Activated CD4-positive, alpha-beta T cell treated with anti-CD3 and anti-CD28 coated beads for 36 hours (primary cell): ENCODE results near the gene ST6GALNAC1. TPM values are rescaled to one million over a fixed set of nuclear protein-coding genes. Genes with fewer than 3 reads are reported as not detected.

ENCODE experiments used
- ATAC-seq: fragments of 200-7000 bp; cut with Tn5 transposase; one replicate; pipeline ENCODE4 v1.10.0; 2021; ENCODE audit warnings: mild to moderate bottlenecking, moderate library complexity
- CTCF ChIA-PET: fragments of 350-600 bp; sonication (Branson Sonifier 250); formaldehyde crosslinking; loops from one replicate; lab custom pipeline; 2021; ENCODE audit warnings: antibody characterized with exemption; lab: Charles Lee
- POLR2A ChIA-PET: fragments of 350-600 bp; sonication (Branson Sonifier 250); formaldehyde crosslinking; loops from one replicate; lab custom pipeline; 2021; ENCODE audit warnings: antibody characterized with exemption, inconsistent platforms; lab: Charles Lee
- DNase-seq: peaks from one replicate; pipeline ENCODE4 v3.0.0-alpha.2; 2020
- H3K27ac Mint-ChIP-seq: one replicate; pipeline ENCODE4 v1.8.0; 2021; ENCODE audit warnings: mixed read lengths
- H3K27me3 Mint-ChIP-seq: one replicate; pipeline ENCODE4 v1.8.0; 2021; ENCODE audit warnings: mixed read lengths
- H3K36me3 Mint-ChIP-seq: one replicate; pipeline ENCODE4 v1.8.0; 2021; ENCODE audit warnings: low read depth, mixed read lengths
- H3K4me1 Mint-ChIP-seq: one replicate; pipeline ENCODE4 v1.8.0; 2021; ENCODE audit warnings: mixed read lengths
- H3K4me3 Mint-ChIP-seq: one replicate; pipeline ENCODE4 v1.8.0; 2021; ENCODE audit warnings: mild to moderate bottlenecking, moderate library complexity, mixed read lengths
- H3K9me3 Mint-ChIP-seq: one replicate; pipeline ENCODE4 v1.8.0; 2021; ENCODE audit warnings: low read depth, mixed read lengths
- intact Hi-C, 2 experiments: fragments of 100-400 bp; cut with DNase I in 1 of 2; cut with micrococcal nuclease in 1 of 2; formaldehyde crosslinking; loops; one replicate each; pipeline versions ENCODE4 v1.14.2 to v1.15.1; 2022 to 2024; cut with DNase I, micrococcal nuclease
- total RNA-seq, 2 experiments: library from RNA; stranded (reverse); gene quantifications; one replicate each; pipeline ENCODE4 v1.2.3, GENCODE V29; 2021

The ST6GALNAC1 gene
- total RNA-seq, 2 experiments from 2014 or later = 0.88 to 0.89 TPM

DNA sequence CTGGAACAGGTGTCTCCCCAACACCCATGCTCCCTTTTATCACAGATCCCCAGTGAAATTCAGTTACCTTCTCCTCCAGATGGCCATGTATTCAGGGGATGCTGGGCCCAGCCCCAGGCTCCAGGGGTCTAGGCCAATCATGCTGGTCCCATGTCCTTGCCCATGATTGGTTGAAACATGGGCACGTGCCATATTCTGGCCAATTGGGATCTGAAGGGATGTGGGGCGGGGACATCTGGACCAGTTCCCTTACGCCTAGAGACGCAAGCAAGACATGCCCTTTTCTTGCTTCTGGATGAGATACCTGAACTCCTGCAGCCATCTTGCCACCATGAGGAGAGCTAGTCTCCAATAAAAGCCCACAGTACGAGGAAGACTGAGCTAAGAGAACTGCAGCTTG, 31.0 kb upstream of the ST6GALNAC1 start:
- no peak for ATAC-seq
- H3K36me3 Mint-ChIP-seq = no peaks in the 10 kb centered on the region
- peaks cover 25% of the 10 kb centered on the region for H3K4me1 Mint-ChIP-seq
- POLR2A ChIA-PET = no interaction called here
- H3K9me3 Mint-ChIP-seq = no peaks in the 10 kb centered on the region
- DNase-seq = no peak
- H3K27ac Mint-ChIP-seq = no peak overlapping the region
- intact Hi-C loops = loop anchor here (5.0 kb wide), 2 partner anchors 117 to 157 kb away; no protein-coding TSS in a partner anchor
- H3K27me3 Mint-ChIP-seq = no peaks in the 10 kb centered on the region
- no peak overlapping the region for H3K4me3 Mint-ChIP-seq
- CTCF ChIA-PET = interaction anchor here (1.0 to 1.2 kb wide), 2 partner anchors 24 to 51 kb away, joined by 3 read pairs; no protein-coding TSS in a partner anchor

DNA sequence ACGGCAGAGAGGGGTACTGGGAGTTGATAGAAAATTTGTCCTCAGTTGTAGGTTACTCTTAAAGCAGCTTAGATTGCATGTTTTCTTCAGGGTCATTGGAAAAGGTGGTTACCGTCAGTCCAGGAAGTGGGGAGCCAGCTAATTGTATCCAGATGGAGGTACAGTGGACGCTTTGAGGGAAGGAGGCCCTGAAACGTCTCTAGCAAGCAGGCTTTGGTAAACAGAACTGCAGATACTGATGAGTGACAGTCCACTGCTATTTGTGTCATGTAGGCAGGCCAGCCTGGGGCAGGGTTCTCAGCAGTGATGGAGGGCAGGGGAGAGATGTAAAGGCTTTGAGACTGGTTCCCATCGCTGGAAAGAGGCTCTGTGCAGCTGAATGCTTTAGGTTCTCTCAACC, 30.2 kb upstream of the ST6GALNAC1 start:
- Mint-ChIP-seq H3K27ac (no peak overlapping the region), H3K27me3 (no peaks in the 10 kb centered on the region), H3K9me3 (no peaks in the 10 kb centered on the region), H3K4me1 (peaks cover 25% of the 10 kb centered on the region), H3K4me3 (no peak overlapping the region), H3K36me3 (no peaks in the 10 kb centered on the region)
- ChIA-PET CTCF (interaction anchor here (0.6 kb wide), 1 partner anchor 36 kb away, joined by 5 read pairs; no protein-coding TSS in a partner anchor), POLR2A (interaction anchor here (0.7 kb wide), 1 partner anchor 9 kb away, joined by 3 read pairs; no protein-coding TSS in a partner anchor)
- intact Hi-C loops = loop anchor here (5.0 kb wide), 2 partner anchors 116 to 156 kb away; no protein-coding TSS in a partner anchor
- ATAC-seq (no peak), DNase-seq (no peak)

DNA sequence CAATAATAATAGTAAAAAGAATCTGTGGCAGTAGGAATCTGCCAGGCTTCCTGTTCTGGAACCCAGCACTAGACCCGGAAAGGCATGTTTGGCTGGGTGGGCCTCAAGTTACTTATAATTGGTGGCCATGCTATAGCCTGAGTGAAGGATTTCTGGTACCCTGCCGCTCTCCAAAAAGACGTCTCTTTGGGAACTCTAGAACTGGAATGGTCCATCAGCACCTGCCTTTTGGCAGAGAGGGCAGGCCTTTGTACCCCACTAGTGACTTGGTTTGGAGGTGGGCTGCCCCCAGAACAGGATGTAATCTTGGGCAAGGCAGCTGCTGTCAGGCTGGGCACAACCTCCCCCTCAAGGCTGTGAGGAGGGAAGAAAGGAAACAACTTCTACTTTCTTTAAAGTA, 29.3 kb upstream of the ST6GALNAC1 start:
- no peak for ATAC-seq
- Mint-ChIP-seq H3K27me3 (no peaks in the 10 kb centered on the region), H3K9me3 (no peaks in the 10 kb centered on the region), H3K4me1 (peaks cover 25% of the 10 kb centered on the region), H3K36me3 (no peaks in the 10 kb centered on the region), H3K27ac (peak overlapping the region; percentile 88), H3K4me3 (peak overlapping the region; percentile 87)
- CTCF ChIA-PET = interaction anchor here (0.6 to 2.3 kb wide), 2 partner anchors 48 to 109 kb away, joined by 3 to 15 read pairs; no protein-coding TSS in a partner anchor
- POLR2A ChIA-PET = no interaction called here
- no peak for DNase-seq
- intact Hi-C loops = loop anchor here (5.0 kb wide), 2 partner anchors 116 to 156 kb away; no protein-coding TSS in a partner anchor

DNA sequence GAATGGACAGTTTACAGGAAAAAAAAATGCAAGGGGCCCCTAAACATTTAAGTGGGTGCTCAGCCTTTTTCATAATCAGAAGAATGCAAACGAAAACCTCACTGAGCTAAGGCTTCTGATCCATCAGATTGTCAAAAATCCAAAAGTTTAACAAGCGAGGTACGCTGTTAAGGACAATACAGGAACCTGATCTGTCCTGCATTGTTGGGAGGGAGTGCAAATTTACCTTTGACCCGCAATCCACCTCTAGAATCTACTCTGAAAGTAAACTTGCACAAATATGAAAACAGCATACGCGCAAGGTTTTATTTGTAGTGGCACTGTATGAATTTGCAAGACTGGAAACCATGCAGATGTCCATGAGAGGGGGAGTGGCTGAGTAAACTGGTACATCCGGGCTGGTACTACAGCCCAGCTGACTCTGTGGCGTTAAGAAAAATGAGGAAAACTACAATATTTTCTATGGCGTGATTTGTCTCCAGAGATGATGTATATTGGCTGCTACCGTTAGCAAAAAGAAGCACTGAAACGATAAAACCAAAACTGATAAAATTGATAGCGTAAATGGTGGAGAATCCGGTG, 28.8 kb upstream of the ST6GALNAC1 start:
- no peaks in the 10 kb centered on the region for H3K36me3 Mint-ChIP-seq
- ATAC-seq = no peak
- no peak for DNase-seq
- H3K27me3 Mint-ChIP-seq = no peaks in the 10 kb centered on the region
- H3K4me3 Mint-ChIP-seq = peak overlapping the region; percentile 87
- ChIA-PET POLR2A (interaction anchor here (0.5 to 2.1 kb wide), 7 partner anchors 19 to 329 kb away, joined by 3 to 12 read pairs (median 5); partner anchors contain the start of genes JMJD6 and METTL23), CTCF (interaction anchor here (0.6 to 2.3 kb wide), 8 partner anchors 9 to 218 kb away, joined by 3 to 15 read pairs (median 4); partner anchors contain the start of genes JMJD6 and METTL23)
- peak overlapping the region; percentile 88 for H3K27ac Mint-ChIP-seq
- H3K9me3 Mint-ChIP-seq = no peaks in the 10 kb centered on the region
- H3K4me1 Mint-ChIP-seq = peaks cover 25% of the 10 kb centered on the region
- intact Hi-C loops = loop anchor here (5.0 kb wide), 2 partner anchors 115 to 155 kb away; no protein-coding TSS in a partner anchor

DNA sequence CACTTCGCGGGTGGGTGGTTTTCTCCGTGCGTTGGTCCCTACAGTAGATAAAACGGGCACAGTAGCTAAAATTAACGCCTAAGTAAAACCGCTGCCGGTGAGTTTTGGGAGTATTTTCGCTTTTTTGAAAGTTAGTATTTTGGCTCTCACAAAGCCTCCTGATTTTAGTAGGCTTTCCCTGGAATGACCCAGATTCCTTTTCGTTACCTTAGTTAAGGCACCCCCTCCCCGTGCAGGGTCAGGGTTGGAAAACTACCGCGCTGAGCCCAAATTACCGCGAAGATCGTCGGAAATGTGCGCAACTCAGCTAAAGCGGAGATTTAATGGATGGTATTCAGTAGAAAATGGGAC, 28.3 kb upstream of the ST6GALNAC1 start:
- ATAC-seq (peak; percentile 3), DNase-seq (no peak)
- ChIA-PET POLR2A (interaction anchor here (0.5 to 2.1 kb wide), 8 partner anchors 19 to 884 kb away, joined by 3 to 12 read pairs (median 4); partner anchors contain the start of genes JMJD6 and METTL23), CTCF (interaction anchor here (0.6 to 2.3 kb wide), 9 partner anchors 10 to 217 kb away, joined by 3 to 15 read pairs (median 3); partner anchors contain the start of genes JMJD6 and METTL23)
- Mint-ChIP-seq H3K27me3 (no peaks in the 10 kb centered on the region), H3K27ac (peak overlapping the region; percentile 88), H3K36me3 (no peaks in the 10 kb centered on the region), H3K9me3 (no peaks in the 10 kb centered on the region), H3K4me1 (peaks cover 25% of the 10 kb centered on the region), H3K4me3 (peak overlapping the region; percentile 87)
- intact Hi-C loops = loop anchor here (1.0 to 5.0 kb wide), 10 partner anchors 39 to 693 kb away; partner anchors contain the start of genes JMJD6 (in 2 of the 2), METTL23 (in 2 of the 2), ACOX1 (in 1 of the 2) and MXRA7 (in 1 of the 2)

DNA sequence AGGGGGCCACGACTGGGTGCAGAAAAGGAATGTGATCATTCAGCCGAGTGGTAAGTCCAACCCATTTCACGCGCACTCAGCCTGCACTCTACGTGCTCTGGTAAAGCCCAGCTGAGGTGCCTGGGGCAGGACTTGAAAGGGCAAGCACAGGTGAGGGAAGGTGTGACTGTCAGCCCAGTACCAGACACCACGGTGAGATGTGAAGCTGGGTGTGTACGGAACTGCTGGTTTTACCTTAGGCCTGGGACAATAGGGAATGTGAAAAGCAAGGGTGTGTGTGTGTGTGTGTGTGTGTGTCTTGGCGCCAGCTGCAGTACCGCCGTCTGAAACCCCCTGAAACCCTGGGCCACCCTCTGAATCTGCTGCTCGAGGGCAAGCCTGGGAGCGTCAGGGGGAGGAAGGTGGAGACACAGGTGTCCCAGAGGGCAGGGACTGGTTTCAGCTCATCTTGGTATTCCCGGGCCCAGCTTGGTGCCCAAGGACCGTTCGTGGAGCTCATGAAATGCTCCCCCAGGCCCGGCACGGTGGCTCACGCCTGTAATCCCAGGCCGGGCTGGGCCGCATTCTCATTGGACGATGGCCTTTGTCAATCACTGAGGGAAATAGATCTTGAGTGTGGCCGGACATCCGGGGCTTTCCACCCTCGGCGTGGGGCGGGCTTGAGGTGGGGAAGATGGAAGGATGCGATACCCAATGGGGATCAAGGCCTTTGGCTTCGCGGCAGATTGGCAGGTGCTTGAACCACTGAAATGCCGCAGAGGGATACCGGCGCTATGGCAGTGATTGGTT, 27.8 kb upstream of the ST6GALNAC1 start:
- CTCF ChIA-PET = interaction anchor here (0.6 to 2.3 kb wide), 11 partner anchors 10 to 274 kb away, joined by 3 to 15 read pairs (median 3); partner anchors contain the start of genes JMJD6 and METTL23
- intact Hi-C loops = loop anchor here (1.0 to 5.0 kb wide), 10 partner anchors 39 to 692 kb away; partner anchors contain the start of genes JMJD6 (in 2 of the 2), METTL23 (in 2 of the 2), ACOX1 (in 1 of the 2) and MXRA7 (in 1 of the 2)
- peak overlapping the region; percentile 95 for H3K27ac Mint-ChIP-seq
- H3K27me3 Mint-ChIP-seq = no peaks in the 10 kb centered on the region
- ATAC-seq (peak; percentile 100), DNase-seq (peak; percentile 100)
- POLR2A ChIA-PET = interaction anchor here (0.5 to 2.1 kb wide), 5 partner anchors 32 to 883 kb away, joined by 4 to 9 read pairs (median 4); partner anchors contain the start of genes JMJD6 and METTL23
- H3K36me3 Mint-ChIP-seq = no peaks in the 10 kb centered on the region
- peak overlapping the region; percentile 87 for H3K4me3 Mint-ChIP-seq
- peaks cover 25% of the 10 kb centered on the region for H3K4me1 Mint-ChIP-seq
- no peaks in the 10 kb centered on the region for H3K9me3 Mint-ChIP-seq

DNA sequence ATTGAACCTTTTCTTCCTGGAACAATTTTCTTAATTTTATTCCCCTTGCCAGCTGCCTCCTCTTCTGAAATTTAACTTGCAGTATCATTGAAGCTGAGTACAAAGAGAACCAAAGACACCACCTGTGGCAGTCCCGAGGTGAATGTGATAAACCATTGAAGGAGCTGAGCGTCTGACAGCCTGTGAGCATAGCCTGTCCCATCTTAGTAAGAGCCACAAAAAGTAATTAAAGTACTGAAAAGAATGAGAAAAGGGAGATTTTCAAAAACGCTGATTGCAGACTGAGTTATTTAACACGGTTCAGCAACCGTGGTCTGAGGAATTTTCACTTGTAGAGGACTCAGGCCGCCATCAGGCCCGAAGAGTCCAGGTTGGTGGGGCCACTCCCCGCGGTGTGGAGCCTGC, 27.2 kb upstream of the ST6GALNAC1 start:
- ChIA-PET POLR2A (interaction anchor here (0.7 to 2.1 kb wide), 3 partner anchors 57 to 113 kb away, joined by 3 to 7 read pairs (median 4); partner anchors contain the start of gene SRSF2), CTCF (interaction anchor here (0.9 to 2.3 kb wide), 4 partner anchors 43 to 273 kb away, joined by 3 to 15 read pairs (median 6); no protein-coding TSS in a partner anchor)
- Mint-ChIP-seq H3K27me3 (no peaks in the 10 kb centered on the region), H3K27ac (peak overlapping the region; percentile 95), H3K9me3 (no peaks in the 10 kb centered on the region), H3K4me1 (peaks cover 25% of the 10 kb centered on the region), H3K36me3 (no peaks in the 10 kb centered on the region), H3K4me3 (peak overlapping the region; percentile 87)
- no peak for ATAC-seq
- no peak for DNase-seq
- intact Hi-C loops = loop anchor here (1.0 to 5.0 kb wide), 10 partner anchors 40 to 691 kb away; partner anchors contain the start of genes JMJD6 (in 2 of the 2), METTL23 (in 2 of the 2), ACOX1 (in 1 of the 2) and MXRA7 (in 1 of the 2)

DNA sequence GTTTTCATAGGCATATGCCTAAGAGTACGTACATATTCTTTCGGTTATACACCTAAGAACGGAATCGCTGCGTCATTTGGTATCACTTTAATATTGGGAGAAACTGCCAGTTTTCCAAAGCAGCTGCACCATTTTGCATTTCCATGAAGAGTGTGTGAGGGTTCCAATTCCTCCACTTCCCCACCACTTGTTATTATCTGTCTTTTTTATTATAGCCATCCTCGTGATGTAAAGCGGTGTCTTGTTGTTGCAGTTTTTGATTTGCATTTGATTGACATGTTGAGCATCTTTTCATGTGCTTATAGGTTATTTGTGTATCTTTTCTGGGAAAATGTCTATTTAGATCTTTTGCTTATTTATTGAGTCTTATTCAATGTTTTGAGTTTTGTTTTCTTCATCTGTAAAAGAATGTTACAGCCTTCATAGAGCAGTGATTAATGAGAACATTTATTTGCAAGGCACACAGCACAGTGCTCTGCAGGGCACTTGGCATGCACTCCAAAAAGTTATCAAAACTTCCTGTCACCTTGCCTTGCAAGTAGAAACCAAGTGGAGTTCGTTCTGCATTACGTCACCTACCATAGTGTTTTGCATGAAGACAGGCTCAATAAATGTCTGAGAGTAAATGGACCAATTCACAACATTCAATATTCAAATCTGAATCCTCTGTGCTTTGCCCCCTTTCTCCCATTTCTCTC, 26.6 kb upstream of the ST6GALNAC1 start:
- H3K27me3 Mint-ChIP-seq = no peaks in the 10 kb centered on the region
- ChIA-PET CTCF (interaction anchor here (0.6 to 1.1 kb wide), 3 partner anchors 112 to 273 kb away, joined by 3 read pairs; no protein-coding TSS in a partner anchor), POLR2A (interaction anchor here (0.7 to 2.1 kb wide), 2 partner anchors 67 to 113 kb away, joined by 3 to 7 read pairs; partner anchors contain the start of gene SRSF2)
- intact Hi-C loops = loop anchor here (2.0 to 5.0 kb wide), 4 partner anchors 41 to 317 kb away; partner anchors contain the start of genes MXRA7 (in 1 of the 2) and PRPSAP1 (in 1 of the 2)
- H3K9me3 Mint-ChIP-seq = no peaks in the 10 kb centered on the region
- peaks cover 25% of the 10 kb centered on the region for H3K4me1 Mint-ChIP-seq
- DNase-seq = no peak
- no peak overlapping the region for H3K4me3 Mint-ChIP-seq
- peak overlapping the region; percentile 95 for H3K27ac Mint-ChIP-seq
- no peak for ATAC-seq
- H3K36me3 Mint-ChIP-seq = no peaks in the 10 kb centered on the region

DNA sequence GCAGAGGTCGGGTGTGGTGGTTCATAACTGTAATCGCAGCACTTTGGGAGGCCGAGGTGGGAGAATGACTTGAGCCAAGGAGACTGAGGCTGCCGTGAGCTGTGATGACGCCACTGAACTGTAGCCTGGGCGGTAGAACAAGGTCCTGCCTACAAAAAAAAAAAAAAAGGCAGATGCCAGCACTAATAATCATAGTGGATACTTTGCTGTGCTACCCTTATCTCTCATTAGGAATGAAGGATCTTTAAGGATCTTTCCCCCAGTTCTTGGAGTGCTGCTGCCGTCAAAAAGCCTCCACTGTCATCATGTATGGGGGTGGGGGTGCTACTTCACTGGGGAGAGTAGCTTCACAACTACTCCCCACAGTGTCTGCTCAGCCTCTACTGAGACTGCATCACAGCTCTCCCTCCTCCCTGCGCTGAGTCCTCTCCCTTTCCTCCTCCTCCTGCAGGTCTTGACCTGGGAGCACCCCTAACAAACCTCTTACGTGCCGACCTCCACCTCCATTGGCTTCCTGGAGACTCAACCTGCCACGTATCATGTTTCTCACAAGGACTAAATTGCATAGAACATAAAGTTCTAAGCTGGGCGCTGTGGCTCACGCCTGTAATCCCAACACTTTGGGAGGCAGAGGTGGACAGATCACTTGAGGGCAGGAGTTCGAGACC, 24.4 kb upstream of the ST6GALNAC1 start:
- H3K9me3 Mint-ChIP-seq = no peaks in the 10 kb centered on the region
- DNase-seq (no peak), ATAC-seq (no peak)
- H3K36me3 Mint-ChIP-seq = no peaks in the 10 kb centered on the region
- H3K27me3 Mint-ChIP-seq = no peaks in the 10 kb centered on the region
- intact Hi-C loops = no loop called here
- CTCF ChIA-PET = interaction anchor here (0.5 to 1.0 kb wide), 4 partner anchors 13 to 274 kb away, joined by 3 to 4 read pairs (median 3); no protein-coding TSS in a partner anchor
- H3K4me1 Mint-ChIP-seq = peaks cover 25% of the 10 kb centered on the region
- H3K27ac Mint-ChIP-seq = no peak overlapping the region
- no peak overlapping the region for H3K4me3 Mint-ChIP-seq
- POLR2A ChIA-PET = interaction anchor here (0.5 to 0.7 kb wide), 2 partner anchors 11 to 22 kb away, joined by 3 to 4 read pairs; no protein-coding TSS in a partner anchor
